Adrenal gland (tissue), 5 donors: Measurements from ENCODE around the gene INPP5A.

Experiments
- CTCF ChIP-seq, 6 experiments: fragments of 450-650 bp in 4 of 6; fragments of 200-600 bp in 2 of 6; sonication (generic) in 1 of 6; IDR thresholded peaks; 1 replicate in 5 of 6; 2 replicates in 1 of 6; pipeline versions ENCODE4 v1.5.1 to v1.8.0; 2016 to 2021; ENCODE audit warnings: antibody characterized with exemption in 6 of 6, mild to moderate bottlenecking in 2 of 6, moderate library complexity in 1 of 6
- POLR2A ChIP-seq, 2 donors: fragments of 450-650 bp; IDR thresholded peaks; one replicate each; pipeline ENCODE4 v1.6.1; 2017; ENCODE audit warnings: antibody characterized with exemption in 2 of 2, mild to moderate bottlenecking in 2 of 2, moderate library complexity in 1 of 2
- donor health status: DM: no; HTN: no; CAD: no.

GRCh38 chr10:132616170-132616995 lies 78.8 kb downstream of the INPP5A start:
- TF ChIP-seq CTCF (IDR thresholded peaks at IDR 0.05) (no peak), POLR2A (IDR thresholded peaks at IDR 0.05) (no peak)
